HTERT RPE-1 (cell line): Measurements from ENCODE around the gene CCDC38.
"Not testable (repeated sequence)": the region's sequence is repeated elsewhere in the genome, so short reads cannot be mapped to it uniquely, and the experiment has no call there.

Experiments
- in situ Hi-C: fragments of 300-500 bp; cut with MboI; formaldehyde crosslinking; loops from 4 replicates; pipeline ENCODE4 v1.14.3; 2020; ENCODE audit warnings: low sequenced_read_pairs

Gene CCDC38

DNA sequence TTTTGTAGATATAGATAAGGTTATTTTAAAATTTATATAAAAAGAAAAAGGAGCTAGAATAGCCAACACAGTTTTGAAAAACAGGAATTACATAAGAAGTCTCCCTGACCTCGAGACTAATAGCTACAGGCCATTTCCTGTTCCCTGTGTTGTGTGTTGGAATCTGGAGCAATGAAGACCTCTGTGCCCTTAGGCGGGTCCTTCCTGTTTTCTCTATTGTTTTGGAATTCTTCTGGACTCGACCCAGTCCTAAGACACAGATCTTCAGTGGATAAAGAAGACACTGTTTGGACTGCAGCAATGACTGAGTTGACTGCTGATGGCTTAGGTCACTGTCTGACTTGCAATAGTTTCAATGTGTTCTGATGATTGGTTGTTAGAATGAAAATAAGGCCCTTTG lies 57.4 kb downstream of the CCDC38 start:
- in situ Hi-C loops: no loop called here

DNA sequence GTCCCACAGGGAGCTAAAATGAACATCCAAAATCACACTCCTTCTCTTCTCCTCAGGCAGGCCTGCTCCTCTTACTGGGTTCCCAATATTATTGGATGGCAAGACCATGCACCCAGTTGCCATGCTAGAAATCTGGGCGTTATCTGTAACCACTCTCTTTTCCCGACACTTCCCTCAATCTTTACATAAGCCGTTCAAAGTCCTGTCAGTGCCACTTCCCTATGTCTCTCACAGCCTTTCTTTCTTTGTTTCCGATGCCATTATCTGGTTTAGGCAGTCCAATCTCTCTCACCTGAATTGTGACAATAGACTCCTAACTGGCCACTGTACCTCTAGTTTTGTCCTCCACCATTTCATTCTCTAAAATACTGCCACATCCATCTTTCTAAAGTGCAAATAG lies 59.5 kb downstream of the CCDC38 start:
- in situ Hi-C loops: no loop called here

DNA sequence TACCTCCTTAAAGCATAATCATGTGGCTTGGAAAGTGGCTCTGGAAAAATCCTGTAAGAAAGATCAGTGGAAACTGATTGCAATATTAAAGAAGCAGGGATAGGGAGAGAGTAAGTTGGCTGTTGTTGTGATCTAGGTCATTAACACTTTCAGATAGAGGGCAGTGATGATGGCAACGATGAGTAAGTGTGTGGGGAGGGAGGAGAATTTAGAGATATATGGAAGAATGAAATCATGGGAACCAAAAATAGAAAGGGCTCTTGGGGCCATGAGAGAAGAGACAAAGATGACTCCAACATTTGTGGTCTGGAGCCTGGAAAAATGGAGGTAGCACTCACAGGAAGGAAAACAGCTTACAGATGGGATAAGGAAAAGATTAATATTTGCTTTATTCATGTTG lies 60.3 kb downstream of the CCDC38 start:
- in situ Hi-C loops: no loop called here

DNA sequence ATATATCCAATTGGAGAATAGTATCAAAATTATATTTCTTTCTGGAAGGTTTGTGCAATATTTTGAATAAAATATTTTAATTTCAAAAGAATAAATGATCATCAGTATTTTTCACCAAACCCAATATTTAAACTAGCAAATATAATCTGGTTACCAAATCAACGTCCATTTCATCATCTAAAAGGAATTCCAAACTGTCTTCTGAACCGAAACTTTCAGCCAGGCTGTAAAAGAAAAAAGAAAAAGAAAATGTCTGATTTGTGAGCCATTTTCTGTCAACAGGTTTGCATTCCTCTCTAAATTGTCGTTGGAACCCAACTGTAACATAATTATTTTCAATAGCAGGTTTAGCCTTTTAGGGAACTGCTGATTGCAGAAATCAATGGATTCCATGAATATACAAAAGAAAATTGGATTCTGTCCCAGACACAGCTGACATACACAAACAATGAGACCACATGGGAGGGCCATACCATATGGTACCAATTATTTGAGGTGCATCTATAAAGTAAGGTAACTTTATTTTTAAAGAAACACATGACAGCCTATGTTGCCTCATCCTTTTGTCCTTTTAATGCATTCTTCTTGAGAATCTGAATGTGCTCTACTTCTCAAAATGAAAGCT lies 61.0 kb downstream of the CCDC38 start:
- in situ Hi-C loops: no loop called here

DNA sequence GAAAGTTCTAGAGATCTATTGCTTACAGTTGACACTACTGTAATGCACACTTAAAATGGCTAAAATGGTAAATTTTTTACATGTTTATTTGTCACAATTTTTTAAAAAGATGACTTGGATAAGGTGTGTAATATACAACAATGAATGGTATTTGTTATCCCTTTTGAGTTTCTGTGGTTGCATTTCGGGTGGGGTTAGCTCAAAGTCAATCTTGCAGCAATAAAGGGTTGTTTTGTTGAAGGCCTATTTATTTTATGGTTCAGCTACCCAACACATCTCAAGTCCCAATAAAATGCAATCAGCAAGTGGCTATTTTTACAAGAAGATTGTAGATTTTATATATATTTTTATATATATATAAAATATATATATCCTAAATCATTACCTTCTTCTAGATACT lies 61.5 kb downstream of the CCDC38 start:
- in situ Hi-C loops: no loop called here

DNA sequence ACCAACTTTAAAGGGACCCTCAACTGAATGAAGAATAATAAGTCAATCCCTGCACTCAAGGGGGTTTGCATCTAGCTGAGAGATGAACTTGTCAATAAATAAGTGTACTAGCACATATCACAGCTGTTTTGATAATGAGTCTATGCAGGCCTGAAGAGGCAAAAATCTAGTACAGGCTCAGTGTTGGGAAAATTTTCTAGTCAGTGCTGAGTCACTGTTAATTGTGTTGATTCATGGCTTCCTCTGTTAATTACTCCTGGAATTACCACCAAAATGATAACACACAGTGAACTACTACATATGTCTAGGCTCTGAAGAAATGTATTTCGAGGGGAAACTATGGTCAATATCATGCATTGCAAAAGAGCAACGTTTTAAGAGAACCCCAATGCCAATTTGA lies 64.8 kb downstream of the CCDC38 start:
- in situ Hi-C loops: no loop called here

DNA sequence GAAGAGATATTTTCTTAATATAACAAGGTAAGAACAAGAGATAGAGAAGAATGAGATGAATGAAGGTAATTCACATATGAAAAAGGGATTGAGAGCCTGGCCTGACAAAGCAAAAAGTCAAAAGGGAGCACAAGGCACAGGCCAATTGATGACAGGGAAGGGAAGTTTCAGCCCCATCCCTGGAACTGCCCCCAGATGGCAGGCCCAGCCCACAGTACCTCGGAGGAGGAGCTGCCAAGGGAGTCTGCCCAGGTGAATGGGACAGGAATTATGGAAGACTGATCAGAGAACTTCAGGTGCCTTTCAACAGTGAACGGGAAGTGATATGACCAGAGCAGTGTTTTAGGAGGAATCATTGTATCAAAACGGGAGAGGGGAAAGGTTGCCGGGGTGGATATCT lies 68.0 kb downstream of the CCDC38 start:
- in situ Hi-C loops: no loop called here

DNA sequence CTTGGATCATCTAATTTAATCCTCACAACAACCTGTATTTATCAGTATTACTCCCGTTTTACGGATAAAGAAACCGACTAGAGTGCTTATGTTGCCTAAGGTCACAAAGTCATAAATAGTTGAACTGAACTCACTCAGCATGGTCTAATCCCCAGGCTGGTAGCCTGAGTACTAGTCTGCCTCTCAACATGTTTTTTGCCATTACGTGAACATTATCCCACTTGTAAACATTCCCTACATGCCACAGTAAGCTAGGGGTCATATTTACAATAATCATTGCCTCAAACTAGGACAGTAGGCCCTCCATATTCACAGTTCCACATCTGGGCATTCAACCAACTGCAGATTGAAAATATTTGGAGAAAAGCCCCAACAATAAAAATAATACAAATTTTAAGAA lies 71.5 kb downstream of the CCDC38 start:
- in situ Hi-C loops: no loop called here

DNA sequence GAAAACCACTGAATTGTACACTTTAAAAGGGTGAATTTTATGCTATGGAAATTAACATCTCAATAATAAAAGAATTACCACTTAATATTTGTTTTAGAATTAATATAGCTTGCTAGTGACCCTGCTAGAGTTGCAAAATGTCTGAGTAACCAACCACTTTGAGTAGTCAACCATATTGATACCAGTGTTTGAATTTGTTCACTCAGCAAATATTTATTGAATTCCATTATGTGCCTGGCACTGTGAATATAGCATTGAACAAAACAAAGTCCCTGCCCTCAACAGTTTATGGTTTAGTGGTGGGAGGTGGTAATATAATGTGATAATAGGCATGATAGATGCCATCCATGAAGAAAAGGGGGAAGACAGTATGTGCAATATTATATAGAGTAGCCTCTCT lies 79.1 kb downstream of the CCDC38 start:
- in situ Hi-C loops: no loop called here

DNA sequence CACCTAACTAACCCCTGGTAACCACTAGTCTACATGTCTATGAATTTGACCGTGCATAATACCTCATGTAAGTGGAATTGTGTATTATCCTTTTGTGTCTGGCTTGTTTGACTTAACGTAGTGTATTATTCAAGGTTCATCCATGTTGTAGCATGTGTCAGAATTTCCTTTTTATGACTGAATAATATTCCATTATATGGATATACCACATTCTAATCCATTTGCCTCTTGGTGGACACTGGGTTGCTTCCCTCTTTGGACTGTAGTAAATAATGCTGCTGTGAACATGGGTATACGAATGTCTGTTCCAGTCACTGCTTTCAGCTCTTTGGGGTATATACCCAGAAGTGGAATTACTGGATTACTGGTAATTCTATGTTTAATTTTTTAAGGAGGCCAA lies 80.4 kb downstream of the CCDC38 start:
- in situ Hi-C loops: no loop called here

DNA sequence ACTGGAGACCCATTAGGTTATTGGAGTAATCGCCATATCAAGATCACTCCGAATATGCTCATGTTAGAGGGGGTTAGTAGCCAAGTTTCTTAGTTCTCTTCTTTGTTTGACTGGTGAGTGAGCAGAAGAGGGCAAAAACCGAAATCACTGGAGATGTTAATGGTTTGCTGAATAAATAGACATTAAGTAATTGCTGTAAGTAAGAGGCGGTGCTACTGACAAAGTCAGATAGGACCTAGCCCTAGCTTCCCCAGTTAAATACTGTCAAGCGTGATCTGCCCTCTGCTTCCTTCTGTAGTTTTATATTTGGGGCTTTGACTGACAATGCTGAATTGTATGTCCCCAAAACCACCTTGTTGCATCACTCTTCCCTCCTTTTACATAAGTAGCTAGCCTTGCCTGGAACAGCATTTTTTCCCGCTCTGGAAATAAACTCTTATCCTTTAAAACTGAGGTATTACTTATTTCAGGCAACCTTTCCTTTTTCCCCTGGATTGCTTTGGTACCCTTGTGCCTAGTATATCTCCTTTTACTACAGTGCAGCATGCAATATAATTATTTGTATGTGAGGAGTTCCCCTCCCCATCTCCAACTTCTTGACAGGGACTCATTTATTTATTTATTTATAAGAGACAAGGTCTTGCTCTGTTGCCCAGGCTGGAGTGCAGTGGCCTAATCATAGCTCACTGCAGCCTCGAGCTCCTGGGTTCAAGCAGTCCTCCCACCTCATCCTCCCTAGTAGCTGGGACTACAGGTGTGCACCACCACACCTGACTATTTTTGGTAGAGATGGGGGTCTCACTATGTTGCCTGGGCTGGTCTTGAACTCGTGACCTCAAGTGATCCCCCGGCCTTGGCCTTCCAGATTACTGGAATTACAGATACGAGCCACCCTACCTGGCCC lies 82.2 kb downstream of the CCDC38 start:
- in situ Hi-C loops: no loop called here

DNA sequence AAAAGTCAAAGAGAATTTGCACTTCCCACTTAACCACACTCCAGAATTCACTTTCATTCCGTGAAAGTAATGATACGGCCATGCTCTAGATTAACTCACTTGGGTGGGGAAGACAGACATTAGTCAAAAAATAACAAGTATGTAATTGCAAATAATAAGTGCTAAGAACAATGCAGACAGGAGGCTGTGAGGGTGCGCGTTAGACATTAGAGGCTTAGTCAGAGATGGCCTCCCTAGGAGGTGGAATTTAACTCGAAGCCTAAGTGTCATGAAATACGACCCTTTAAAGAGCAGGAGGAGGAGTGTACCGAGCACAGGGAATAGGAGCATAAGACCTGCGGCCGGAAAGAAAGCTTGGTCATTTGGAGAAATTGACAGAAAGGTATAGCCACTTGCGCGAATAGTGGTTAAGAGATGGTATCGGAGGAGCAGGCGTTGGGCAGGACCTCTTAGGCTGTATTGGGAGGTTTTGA lies 83.0 kb downstream of the CCDC38 start:
- in situ Hi-C loops: no loop called here

DNA sequence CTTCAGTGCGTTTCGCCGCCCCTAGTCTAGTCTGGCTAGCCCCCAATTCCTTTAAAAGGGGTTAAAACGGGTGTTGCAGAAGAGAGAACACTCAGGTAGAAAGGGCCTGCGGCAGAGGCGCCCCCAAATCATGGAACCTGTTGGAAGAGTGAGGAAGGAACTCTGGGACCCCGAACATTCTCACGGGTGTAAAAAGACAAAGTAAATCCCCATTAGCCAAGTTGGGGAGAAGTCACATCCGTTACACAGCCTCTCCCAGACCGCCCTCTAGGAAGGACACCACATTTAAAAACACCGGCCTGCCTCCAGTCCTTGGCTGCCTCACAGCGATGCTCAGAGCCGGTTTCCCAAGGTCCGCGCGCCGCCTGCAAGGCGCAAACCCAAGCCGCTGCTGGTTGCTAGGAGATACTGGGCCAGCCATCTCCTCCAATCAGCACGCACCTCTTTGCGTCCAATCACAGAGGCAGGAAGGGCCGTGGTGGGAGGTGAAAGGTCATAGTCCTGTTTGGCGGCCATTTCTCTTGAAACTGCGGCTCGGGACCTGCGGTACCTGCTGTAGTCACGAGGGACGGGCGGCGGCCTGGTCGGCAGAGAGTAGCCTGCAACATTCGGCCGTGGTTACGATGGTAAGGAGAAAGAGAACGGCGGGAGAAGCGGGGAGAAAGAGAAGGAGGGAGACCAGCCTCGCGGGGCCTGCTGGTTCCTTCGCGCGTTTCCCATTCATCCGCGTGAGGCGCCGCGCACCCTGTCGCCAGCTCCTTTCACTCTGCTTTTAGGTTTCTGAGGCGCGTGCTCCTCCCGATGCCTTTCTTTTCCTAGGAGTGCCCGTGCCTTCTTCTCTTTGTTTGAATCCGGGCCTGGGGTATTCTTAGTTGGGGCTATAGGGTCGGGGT lies 83.7 kb downstream of the CCDC38 start, which contains the start of gene SNRPF:
Gene SNRPF (plus strand): TSS at position 502 of the 893 bp plus-strand sequence. CDS start 122 bp downstream, at position 624.
- in situ Hi-C loops: no loop called here

DNA sequence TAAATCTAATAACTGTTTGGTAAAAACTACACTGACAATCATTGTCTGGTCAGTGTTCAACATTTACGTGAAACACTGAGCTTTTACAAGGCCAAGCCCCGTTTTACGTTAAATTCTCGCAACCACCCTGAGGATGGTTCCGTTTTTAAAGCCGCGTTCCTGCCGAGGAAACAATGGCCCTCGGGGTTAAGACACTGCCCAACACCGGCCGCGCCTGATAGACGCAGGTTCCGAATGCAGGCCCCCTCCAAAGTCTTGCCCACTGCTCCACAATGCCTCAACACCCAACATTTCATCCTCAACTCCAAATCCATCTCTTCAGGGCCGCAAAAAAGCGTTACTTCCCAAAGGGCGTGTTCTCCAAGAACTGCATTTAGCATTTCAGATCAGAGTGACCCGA lies 84.6 kb downstream of the CCDC38 start:
- in situ Hi-C loops: no loop called here

DNA sequence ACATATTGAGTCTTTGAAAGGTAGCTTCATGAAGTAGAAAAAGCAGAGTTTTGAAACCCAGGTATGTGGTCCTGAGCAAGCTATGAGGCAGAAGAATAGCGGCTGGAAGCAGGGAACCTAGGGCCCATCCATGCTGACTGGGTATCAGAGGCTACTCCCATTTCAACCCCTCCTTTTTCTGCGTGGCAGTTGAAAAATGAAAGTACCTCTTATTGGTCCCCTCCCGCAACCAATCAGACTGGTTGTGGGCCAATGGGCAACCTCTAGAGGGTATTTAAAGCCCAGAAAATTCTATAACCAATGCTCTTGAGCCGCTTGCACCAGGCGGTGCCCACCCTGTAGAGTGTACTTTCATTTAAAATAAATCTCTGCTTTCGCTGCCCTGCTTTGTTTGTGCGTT lies 85.3 kb downstream of the CCDC38 start:
- in situ Hi-C loops: no loop called here

DNA sequence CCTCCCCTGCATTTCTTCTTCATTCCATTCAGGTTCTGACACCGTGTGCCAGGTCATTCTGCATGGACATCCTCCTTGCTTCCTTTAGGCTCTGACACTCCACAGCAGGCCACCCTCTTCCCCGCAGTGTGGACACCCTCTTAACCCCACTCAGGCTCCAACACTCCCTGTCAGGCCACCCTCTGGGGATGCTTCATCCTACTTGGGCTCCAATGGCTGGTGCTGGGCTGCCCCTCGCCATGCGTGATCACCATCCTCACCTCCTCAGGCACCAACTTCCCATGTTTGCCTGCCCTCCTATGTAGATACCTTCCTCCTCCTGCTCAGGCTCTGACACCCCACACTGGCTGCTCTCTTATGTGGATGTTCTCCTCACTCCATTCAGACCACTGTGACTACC lies 90.3 kb downstream of the CCDC38 start:
- in situ Hi-C loops: no loop called here

DNA sequence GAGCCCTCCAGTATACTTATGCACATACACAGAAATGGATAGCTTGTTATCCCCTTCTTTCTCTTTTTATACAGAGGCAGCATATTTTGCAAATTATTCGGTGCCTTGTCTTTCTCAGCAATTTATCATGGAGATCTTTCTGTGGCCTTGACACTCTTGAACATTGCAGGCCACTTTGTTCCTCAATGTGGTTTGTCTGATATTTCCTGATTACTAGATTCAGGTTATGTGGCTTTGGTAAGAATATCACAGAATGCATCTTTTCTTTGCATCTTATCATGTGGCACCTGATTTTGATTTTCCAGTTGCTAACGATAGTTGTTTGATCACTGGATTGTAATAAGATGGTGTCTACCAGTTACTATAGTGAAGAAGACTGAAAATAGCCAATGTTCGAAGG lies 90.8 kb downstream of the CCDC38 start:
- in situ Hi-C loops: no loop called here

DNA sequence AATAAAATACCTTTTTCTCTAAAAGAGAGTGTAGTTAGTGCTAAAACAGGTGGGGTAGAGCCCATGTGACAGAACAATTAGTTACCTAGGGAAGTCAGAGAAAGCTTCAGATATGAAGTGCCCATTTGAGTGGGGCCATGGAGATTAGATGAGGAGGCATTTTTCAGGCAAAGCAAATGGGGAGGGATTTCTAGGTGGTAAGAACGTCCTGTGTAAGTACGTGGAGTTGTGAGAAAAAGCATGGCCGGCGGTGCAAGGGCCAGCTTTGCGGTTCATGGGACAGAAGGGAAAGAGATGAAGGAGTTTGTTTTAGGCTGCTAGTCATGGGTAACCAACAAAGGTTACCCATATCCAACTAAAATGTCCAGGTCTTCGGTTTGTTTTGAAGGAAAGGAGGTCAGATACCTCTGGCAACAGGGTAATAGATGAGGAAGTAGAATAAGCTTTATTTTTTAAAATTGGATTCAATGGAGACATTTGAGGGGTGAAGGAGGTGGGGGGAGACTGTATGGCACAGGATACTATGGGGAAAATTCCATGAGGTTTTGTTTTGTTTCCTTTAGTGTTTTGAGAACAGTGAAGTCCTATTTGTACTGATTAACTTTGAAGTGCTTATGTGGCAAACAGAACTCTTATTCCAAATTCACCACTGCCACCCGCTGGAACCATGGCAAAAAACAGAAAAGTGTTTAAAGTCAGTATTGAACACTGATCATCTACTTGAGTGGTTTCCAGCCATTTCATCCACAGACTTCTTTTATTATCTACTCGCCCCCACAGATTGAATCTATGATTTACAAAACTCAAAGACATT lies 93.6 kb downstream of the CCDC38 start:
- in situ Hi-C loops: no loop called here

DNA sequence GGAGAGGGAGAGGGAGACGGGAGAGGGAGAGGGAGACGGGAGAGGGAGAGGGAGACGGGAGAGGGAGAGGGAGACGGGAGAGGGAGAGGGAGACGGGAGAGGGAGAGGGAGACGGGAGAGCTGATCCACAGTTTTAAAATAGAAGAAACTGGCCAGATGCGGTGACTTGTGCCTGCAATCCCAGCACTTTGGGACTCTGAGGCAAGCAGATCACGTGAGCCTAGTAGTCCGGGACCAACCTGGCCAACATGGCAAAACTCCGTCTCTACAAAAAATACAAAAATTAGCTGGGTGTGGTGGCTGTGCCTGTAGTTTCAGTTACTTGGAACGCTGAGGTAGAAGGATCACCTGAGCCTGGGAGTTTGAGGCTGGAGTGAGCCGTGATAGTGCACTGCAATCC lies 100.0 kb downstream of the CCDC38 start:
- in situ Hi-C loops: not testable (repeated sequence)

DNA sequence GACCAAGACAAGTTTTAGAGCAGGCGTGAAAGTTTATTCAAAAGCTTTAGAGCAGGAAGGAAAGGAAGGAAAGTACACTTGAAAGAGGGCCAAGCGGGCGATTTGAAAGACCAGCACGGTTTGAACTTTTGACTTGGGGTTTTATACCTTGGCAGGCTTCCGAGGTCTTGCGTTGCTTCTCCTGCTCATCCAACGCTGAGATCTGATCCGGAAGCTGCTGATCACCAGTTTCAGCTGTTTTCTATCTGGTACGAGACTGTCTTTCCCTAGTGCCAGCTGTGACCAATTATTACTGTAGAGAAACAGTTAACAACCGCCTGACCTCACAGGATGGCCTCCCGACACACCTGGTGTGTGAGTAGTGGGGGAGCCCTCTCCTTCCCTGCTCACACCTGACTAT lies 104.3 kb downstream of the CCDC38 start:
- in situ Hi-C loops: no loop called here
